Glomerular endothelial cell (primary cell): ENCODE results near the gene INF2. TPM values are rescaled to one million over a fixed set of nuclear protein-coding genes. Genes with fewer than 3 reads are reported as not detected.
"Not testable (repeated sequence)": the region's sequence is repeated elsewhere in the genome, so short reads cannot be mapped to it uniquely, and the experiment has no call there.

Source experiments
- DNase-seq: peaks from one replicate; pipeline ENCODE4 v3.0.0-alpha.2; 2011; ENCODE audit warnings: low read depth, low spot score; ENCODE audit errors: extremely low read depth
- total RNA-seq: library from RNA; depleted of rRNA; stranded (reverse); fragments of >200 nt; gene quantifications from 2 replicates; pipeline ENCODE4 v1.2.3, GENCODE V29; 2015

Gene INF2
- 118 and 140 TPM in 2 replicates for total RNA-seq

DNA sequence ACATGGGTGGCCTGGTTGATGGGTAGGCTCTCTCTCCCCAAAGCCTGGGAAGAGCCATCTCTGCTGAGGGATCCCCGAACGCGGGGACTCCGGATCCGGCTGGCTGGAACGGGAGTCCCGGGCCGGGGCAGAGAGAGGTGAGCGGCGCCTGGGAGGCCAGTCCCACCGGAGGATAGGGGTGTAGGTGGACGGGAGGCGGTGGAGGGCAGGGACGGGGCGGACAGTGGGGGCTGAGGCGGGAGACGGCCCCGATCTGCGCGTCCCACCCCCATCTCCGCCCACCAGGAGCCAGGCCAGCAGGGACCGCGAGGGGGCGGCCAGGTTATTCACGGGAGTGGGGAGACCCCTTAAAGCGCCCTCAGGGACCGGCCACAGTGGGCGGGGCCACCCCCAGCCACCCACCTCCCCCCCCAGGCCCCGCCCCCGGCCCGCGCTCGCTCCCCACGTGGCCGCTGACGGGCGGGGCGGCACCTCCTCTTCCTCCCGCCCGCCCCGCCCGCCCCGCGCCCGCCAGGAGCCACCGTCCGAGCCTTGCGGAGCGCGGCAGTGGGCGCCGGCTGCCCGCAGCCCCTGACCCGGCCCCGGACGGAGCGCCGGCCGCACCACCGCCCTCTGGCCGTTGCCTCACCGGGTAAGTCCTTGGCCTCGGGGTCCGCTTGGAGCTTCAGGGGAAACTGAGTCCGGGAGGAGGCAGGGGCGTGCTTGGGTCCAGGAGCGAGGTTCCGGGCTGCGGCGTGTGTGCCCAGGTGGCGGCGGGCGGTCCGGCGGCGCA, at the start of gene INF2:
Gene INF2 (plus strand): TSS at position 510 of the 772 bp plus-strand sequence. CDS start 11,748 bp downstream, outside the sequence.
- no peak for DNase-seq

DNA sequence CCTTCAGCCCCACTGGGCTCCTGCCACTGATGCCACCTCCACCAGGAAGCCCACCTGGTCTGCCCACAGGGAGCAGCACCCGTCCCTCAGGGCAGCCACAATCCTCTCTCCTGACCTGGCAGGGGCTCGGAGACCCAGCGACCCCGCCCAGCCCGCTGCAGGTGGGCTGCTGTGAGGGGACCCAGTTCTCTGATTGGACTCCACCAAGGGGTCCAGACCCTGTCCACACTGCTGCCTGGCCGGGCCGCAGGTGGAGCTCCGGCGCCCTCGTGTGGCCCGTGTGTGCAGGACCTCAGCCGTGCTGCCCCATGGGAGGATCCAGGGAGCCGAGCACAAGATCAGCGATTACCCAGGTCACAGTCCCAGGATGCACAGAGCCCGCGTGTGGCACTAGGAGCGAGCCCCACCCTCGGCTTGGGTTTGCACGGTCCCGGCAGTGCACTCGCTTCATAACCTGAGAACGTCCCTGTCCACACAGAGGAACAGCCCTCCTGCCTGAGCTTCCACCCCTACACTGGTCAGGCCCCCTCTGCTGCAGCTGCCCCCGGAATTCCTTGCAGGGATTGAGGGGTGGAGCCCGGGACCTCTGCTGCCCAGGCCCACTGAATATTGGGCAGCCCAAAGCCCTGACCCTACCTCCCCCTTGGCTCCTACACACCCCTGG, 49.4 kb upstream of the INF2 start:
- no peak for DNase-seq

DNA sequence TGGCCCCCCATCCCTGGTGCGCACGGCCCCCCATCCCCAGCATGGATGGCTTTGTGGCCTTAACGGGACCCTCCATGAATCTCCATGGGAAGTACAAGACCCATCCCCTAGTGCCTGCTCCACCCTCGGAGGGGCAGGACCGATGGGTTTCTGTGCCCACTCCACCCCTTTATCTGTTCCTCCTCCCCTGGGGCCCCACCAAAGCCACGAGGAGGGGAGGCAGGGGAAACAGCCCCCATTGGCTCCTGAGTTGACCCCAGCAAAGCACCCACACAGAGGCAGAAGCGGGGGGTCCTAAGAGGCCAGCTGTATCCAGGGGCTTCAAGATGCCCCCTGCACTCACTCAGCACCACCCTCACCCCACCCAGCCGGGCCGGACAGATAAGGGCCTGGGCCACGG, 48.7 kb upstream of the INF2 start:
- no peak for DNase-seq

DNA sequence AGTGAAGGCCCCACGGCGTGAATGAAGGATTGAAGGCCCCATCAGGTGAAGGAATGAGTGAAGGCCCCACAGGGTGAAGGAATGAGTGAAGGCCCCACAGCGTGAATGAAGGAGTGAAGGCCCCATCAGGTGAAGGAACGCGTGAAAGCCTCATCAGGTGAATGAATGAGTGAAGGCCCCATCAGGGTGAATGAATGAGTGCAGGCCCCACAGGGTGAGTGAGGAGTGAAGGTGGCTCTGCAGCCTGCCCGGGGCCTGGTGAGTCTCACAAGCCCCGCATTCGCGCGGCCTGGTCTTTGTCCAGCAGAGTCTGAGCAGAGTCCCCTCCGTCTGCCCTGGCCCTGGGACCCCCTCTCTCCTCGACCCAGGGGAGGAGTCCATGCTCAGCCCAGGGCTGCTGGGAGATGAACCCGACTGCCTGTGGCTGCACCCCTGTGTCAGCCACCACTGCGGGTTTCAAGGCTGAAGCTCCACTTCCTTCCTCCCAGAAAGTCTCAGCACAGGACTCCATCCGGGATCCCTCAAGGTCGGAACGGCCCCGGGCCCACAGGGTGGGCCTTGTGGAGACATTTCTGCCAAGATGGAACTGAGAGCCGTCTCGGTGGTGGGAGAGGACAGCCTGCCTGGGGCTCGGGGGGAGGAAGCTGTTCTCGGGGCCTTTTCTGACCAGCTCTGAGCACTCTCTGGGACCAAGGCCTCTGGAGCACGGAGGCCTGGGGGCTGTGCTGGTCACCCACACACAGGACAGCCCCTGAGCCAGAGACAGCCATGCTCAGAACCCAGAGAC, 47.5 kb upstream of the INF2 start:
- no peak for DNase-seq

DNA sequence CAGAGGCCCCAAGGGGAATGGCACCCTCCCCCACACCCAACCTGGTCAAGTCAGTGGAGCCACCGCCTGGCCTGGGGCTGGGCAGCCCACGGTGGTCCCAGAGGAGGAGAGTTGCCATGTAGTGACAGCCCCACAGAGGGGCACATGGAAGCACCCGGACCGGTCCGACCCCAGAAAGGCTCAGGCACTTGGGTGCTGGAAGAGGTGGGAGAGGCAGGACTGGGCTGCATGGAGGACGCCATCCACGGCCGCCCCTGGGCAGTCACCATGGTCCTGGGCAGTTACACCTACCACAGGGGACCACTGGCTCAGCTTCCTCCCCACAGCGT, 46.9 kb upstream of the INF2 start:
- no peak for DNase-seq

DNA sequence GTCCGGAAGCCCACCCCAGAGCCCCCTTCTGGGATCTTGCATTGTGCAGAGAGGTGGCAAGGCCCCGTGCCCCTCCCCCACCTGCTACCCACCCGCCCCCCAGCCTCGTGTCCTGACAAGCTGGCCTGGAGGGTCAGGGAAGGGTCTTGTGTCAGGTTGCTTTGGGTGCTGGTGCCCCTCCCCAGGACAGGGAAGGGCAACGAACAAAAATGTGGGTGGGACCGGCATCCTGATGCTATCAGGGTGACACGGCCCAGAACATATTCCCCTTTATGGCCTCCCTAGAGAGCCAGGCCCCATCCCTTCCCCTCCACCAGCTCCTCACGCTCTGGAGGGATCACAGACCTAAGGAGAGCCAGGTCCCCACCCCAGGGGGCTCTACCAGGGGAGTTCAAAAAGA, 46.1 kb upstream of the INF2 start:
- no peak for DNase-seq

DNA sequence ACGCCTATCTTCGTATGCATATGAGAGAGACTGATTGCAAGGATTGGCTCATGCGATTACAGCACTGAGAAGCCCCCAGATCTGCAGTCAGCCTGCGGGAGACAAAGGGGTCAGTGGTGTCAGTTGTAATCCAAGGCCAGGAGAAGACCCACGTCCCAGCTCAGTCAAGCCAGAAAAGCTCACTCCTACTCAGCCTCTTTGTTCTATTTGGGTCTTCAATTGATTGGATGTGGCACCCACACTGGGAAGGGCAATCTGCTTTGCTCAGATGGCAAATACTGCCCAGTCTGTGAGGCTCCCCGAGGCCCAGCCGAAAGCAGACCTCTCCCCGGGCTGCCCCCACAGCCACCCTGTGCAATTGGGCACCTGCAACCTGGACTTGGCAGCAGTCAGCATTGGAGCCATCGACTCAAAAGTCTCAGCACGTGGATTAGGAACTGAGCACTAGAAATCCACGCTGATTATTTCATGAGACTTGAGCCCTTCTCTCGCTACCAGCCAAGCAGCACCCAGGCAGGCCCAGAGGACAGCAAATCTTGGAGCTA, 45.3 kb upstream of the INF2 start:
- DNase-seq = no peak

DNA sequence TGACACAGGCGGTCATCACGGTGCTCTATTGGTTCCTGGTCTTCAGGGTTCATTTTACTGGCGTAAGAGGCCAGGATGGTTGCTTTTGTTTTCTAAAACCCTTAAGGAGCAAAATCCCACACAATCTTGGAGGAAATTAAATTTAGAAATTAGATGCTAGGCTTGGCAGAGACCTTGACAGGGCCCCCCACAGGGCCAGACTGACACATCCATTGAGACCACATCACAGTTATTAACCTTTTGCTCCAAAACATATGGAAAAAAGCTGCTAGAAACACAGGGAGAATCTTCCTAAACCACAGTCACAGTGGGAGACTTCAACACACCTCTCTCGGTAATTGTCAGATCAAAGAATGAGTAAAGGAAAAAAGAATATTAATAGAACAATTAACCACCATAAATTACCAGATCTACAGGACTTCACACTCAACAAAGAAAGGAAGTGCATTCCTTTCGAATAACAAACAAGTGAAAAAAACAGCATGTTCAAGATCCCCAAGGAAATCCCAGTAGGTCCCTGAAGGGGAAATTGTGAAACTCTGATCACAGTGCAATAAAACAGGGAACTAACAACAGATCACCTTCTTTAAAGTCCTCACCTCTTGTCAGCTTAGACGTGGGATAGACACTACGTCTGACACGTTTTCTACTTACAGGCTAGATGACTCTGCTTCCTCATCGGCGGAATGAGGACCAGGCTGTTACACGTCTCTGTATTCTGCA, 44.6 kb upstream of the INF2 start:
- DNase-seq = no peak

DNA sequence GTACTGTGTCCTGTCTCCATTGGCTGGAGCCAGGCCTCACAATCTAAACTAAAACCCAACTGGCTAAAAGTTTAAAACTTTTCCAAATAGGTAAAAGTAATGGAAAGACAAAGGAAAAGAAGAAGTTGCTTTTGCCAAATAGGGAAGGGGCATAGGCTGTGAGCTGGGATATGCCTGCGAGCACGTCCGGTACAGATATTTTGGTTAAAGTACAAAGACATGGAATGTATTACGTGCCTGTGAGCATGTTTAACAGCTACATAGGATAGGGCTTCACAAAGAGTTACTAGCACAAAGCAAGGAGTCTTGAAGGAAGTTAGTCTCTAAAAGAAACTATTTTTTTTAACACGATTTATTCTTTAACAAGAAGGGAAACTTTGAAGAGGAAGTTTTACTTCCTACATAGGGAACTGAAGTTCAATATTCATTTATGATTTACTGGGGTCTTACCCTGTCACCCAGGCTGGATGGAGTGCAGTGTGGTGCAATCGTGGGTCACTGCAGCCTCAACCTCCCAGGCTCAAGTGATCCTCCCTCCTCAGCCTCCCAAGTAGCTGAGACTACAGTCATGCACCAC, 41.9 kb upstream of the INF2 start:
- no peak for DNase-seq

DNA sequence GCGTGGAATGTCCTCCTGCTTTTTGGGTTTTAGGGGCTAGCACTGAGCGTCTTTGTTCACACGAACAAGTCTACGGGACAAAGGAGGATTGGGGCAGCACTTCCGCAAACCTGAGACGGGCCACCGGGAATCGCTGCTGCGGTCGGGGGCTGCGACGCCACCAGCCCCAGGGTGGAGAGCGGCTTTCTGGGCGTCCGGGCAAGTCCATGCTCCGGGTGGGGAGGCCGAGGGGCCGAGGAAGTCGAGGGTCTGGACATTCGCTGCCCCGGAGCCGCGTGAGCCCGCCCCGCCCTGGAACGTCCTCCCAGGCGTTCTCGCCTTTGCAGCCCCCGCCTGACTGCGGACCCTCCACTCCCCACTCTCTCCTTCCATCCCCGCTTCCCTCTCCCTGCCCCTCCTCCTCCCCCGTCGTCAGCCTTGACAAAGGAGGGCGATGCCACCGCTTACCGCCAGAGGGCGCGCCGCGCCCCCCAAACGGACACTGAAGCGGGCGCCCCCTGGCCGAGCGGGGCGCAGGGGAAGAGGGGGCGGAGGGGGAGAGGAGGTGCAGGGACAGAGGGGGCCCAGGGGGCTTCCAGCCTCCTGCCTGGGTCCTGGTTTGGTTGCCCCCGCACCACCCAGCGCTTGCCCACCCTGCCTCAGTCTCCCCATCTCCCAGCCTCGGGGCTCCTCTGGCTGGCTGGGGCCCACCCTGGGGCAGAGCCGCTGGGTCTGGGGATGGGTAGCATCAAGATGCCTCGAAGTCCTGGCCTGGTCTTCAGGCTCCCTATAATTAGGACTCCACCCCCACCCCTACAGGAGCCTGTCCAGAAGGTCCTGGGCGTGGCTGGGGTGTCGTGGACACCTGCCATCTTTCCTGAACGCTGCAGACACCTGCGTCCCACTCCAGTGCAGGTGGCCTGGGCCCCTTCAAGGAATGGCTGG, 39.1 kb upstream of the INF2 start:
- DNase-seq = no peak

DNA sequence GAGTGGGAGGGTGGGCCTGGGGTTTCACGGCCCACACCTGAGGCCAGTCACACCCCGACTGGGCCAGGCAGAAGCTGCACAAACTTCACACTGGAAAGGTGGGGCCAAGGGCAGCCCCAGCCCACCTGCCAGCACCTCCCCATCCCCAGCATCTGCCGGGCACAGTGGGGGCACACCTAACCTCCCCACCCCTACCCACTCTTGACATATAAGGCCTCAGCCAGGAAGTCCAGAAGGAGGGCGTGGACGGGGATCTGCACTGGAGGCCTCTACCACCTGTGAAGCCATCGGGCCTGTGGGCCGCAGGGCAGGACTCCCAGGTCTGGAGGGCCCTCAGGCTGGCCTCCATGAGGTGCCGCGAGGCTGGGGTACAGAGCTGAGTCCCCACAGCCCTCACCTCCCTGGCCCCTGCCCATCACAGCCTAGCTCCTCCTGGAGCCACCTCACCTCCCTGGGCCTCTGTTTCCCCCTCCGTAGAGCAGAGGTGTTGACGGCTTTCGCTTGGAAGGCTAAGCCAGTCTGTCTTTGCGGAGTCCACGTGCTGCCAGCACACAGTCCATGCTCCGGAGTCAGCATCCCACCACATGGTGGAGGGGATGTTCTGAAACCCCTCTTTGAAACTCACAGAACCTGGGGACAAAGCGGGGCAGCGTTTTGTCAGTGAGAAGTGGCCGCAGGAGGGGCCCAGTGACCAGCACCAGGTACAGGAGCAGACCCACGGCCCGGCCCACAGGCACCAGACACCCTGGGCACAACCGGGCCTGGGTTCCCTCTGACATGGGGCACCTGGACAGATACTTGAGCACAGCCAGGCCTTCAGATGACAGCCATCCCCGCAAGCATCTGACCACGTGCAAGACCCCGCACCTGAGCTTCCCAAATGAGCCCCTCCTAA, 38.2 kb upstream of the INF2 start:
- DNase-seq = no peak

DNA sequence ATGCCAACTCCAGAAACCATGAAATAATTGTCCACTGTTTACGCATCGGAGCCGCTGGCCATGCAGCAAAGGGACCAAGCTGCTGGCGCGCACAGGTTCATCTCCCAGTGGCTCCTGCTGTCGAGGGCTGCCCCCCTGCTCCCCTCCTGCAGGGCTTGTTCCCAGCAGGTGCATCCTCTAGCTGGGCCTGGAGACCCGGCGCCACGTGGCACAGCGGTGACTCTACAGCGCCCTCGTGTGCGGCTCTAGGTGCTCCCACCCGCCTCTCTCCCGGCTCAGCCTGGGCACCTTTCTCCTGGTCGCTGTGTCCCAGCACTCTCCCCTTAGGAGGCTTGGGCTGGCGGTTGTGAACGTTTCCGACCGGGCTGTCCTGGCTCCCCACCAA, 37.5 kb upstream of the INF2 start:
- no peak for DNase-seq

DNA sequence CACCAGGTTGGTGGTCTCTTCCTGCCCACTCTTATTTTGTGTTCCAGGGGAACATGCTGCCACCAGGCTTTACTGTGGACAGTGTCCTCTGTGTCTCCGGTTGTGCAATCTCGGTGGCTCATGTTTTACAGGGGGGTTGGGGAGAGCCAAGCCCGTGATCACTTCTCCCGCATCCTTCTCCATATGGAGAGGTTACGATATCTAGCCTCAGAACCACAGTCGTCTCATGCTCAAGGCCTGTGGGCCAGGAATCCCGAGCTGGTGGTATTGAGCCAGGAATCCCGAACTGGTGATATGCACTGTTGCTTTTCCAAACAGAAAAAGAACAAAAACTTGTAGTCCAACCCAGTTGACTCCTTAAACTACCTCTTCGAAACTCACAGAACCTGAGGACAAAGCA, 37.0 kb upstream of the INF2 start:
- DNase-seq = no peak

DNA sequence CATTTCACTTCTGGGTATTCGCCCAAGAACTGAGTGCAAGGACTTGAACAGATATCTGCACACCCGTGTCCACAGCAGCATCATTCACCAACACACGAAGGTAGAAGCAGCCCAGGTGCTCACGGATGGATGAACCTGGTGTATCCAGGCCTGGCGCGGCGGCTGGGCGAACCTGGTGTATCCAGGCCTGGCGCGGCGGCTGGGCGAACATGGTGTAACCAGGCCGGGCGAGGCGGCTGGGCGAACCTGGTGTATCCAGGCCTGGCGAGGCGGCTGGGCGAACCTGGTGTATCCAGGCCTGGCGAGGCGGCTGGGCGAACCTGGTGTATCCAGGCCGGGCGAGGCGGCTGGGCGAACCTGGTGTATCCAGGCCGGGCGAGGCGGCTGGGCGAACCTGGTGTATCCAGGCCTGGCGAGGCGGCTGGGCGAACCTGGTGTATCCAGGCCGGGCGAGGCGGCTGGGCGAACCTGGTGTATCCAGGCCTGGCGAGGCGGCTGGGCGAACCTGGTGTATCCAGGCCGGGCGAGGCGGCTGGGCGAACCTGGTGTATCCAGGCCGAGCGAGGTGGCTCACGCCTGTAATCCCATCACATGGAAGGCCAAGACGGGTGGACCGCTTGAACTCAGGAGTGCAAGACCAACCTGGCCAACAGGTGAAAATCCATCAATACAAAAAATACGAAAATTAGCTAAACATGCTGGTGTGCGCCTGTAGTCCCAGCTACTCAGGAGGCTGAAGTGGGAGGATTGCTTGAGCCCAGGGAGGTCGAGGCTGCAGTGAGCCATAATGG, 36.1 kb upstream of the INF2 start:
- DNase-seq = not testable (repeated sequence)

DNA sequence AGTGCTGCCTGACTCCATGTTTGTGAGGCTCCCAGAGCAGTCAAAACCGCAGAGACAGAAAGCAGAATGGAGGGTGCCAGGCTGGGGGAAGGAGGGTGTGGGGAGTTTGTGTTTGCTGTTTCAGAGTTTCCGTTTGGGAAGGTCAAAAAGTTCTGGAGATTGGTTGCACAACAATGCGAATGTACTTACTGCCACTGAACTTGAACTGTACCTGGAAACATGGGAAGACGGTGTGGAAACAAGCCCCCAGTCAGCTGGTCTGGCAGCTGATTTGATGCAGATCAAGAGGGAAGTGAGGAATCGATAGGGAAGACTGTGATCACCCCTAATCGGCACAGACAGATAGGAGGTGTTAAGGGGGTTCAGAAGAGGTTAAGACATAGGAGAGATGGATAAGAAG, 35.3 kb upstream of the INF2 start:
- no peak for DNase-seq

DNA sequence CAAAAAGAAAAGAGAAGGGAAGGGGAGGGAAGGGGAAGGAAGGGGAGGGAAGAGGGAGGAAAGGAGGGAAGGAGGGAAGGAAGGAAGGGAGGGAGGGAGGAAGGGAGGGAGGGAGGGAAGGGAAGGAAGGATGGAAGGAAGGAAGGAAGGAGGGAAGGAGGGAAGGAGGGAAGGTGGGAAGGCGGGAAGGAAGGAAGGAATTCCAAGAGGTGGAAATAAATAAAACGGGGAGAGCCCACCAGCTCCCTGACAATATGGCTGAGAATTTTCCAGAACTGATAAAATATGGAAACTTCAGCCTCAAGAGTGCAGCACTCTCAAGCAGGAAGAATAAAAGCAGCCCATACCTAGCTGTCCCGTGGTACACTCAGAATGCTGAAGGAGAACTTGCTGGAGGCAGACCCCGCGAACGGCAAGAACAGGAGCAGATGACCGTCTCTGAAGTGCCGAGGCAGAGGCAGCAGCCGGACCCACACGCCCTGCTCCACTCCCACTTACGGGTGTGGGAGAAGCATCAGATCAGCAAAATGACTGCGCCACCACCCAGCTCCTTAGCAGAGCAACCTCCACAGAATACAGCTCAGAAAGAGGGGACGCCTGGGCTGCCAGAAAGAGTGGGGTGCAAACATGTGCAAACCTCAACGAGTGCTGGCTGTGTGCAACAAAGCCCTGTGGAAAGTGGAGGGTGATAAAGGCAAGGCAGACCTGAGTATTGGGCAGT, 34.1 kb upstream of the INF2 start:
- no peak for DNase-seq
